Measurements from ENCODE around the gene THAP3. TPM values are rescaled to one million over a fixed set of nuclear protein-coding genes. Genes with fewer than 3 reads are reported as not detected.

Gene THAP3
- total and polyA plus RNA-seq, 2 donors from 2014 or later, result 14.4 to 28.7 TPM

DNA sequence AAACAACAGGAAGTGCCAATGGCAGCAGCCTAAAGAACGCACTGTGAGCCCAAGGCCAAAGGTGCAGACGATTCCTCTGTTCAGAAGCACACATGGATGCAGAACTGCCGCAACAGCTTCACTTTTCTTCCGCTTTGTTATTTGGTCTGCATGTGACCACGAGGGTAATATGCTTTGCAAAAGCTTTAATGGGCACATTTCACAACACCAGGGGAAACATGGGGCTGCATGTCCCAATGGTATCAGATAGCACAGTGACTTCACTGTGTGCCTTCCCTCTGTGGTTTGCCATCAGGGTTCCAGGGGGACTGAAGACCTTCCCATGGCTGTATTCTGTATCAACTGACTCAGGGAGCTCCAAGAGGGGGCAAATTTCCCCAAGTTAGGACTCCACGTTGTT is 28.3 kb downstream of the THAP3 start:
- FAIRE-seq, result no peak
- no peaks in the 10 kb centered on the region for H3K27me3 ChIP-seq (ENCODE audit: control insufficient read depth, insufficient read depth, low read length)

DNA sequence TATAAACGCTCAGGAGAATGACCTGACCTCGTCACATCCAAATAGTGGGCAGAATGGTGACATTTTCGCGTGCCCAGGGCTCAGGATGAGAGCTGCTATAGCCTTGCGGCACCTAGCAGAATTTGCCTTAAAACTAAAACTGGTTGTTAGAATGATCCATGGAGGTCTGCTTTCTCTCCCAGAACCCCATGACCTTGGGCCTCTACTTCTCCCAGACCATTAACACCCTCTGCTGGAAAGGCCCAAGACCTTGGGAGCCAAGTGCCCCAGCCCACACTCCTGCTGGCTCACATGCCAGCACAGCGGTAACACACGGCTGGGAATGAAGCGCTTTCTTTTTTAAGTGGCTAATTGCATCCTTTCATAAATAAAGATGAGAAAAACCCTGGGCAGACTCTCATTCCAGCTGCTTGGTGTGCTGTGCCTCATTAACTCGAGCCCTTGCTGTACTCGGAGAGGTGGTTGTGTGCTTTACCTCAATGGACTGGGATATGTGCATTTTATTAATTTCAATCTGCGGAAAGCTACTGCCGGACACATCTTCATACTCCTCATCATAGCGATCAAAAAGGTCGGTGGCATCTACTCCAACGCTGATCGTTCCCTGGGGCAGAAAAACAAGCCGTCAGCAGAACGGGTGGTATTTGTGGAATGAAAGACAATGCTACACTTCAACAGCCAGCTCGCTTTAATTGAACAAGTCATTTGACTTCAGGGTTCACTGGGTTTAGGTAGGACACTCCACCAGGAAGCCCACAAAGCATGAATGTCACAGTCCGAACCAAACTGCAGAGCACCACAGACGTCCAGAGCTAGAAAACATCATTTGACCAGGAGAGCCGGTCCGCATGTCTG is 29.0 kb downstream of the THAP3 start:
- intact Hi-C loops (cut with DNase I), result no loop called here
- H3K9ac ChIP-seq (ENCODE audit: low read length in 3 of 3), result peak overlapping the region in 1 of 3 donors; percentile 27
- H3K4me1 ChIP-seq (ENCODE audit: control insufficient read depth in 2 of 3, insufficient read depth in 2 of 3, low read depth in 1 of 3, low read length in 3 of 3), result peaks cover 12 to 28% (median 24%) of the 10 kb centered on the region in 3 donors
- H3K4me3 ChIP-seq (ENCODE audit: low read length in 3 of 3), result peak overlapping the region; percentile 7 to 44 (median 22)
- H3K27ac ChIP-seq (ENCODE audit: low read depth in 2 of 2, low read length in 2 of 2), result peak overlapping the region; percentile 85 to 92
- H3K36me3 ChIP-seq (ENCODE audit: control insufficient read depth in 2 of 3, insufficient read depth in 3 of 3, low read length in 3 of 3), result peaks cover 4 to 8% (median 5%) of the 10 kb centered on the region in 3 donors
- DNase-seq, result peak in 4 of 5 donors; percentile 63 to 91 (median 80)
- TF ChIP-seq, protein P1, sequence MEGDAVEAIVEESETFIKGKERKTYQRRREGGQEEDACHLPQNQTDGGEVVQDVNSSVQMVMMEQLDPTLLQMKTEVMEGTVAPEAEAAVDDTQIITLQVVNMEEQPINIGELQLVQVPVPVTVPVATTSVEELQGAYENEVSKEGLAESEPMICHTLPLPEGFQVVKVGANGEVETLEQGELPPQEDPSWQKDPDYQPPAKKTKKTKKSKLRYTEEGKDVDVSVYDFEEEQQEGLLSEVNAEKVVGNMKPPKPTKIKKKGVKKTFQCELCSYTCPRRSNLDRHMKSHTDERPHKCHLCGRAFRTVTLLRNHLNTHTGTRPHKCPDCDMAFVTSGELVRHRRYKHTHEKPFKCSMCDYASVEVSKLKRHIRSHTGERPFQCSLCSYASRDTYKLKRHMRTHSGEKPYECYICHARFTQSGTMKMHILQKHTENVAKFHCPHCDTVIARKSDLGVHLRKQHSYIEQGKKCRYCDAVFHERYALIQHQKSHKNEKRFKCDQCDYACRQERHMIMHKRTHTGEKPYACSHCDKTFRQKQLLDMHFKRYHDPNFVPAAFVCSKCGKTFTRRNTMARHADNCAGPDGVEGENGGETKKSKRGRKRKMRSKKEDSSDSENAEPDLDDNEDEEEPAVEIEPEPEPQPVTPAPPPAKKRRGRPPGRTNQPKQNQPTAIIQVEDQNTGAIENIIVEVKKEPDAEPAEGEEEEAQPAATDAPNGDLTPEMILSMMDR (IDR thresholded peaks at IDR 0.05; ENCODE audit: borderline replicate concordance, extremely low read depth, insufficient read depth), result no peak
- H3K27me3 ChIP-seq (ENCODE audit: control insufficient read depth, insufficient read depth, low read length), result no peaks in the 10 kb centered on the region
- H3K9me3 ChIP-seq (ENCODE audit: control insufficient read depth in 2 of 3, insufficient read depth in 1 of 3, low read length in 3 of 3), result no peaks in the 10 kb centered on the region
- peak; percentile 6 for FAIRE-seq

More for the DNA sequence above, 28.3 kb downstream of the THAP3 start:
- DNase-seq, result no peak
- H3K36me3 ChIP-seq (ENCODE audit: control insufficient read depth in 2 of 3, insufficient read depth in 3 of 3, low read length in 3 of 3), result peaks cover 4 to 8% (median 5%) of the 10 kb centered on the region in 3 donors
- TF ChIP-seq, protein P1 (IDR thresholded peaks at IDR 0.05; ENCODE audit: borderline replicate concordance, extremely low read depth, insufficient read depth), result no peak
- no peaks in the 10 kb centered on the region for H3K9me3 ChIP-seq (ENCODE audit: control insufficient read depth in 2 of 3, insufficient read depth in 1 of 3, low read length in 3 of 3)
- H3K4me3 ChIP-seq (ENCODE audit: low read length in 3 of 3), result peak overlapping the region in 1 of 3 donors; percentile 15
- H3K27ac ChIP-seq (ENCODE audit: low read depth in 2 of 2, low read length in 2 of 2), result peak overlapping the region; percentile 85 to 92
- intact Hi-C loops (cut with DNase I), result no loop called here
- H3K9ac ChIP-seq (ENCODE audit: low read length in 3 of 3), result peak overlapping the region in 1 of 3 donors; percentile 27
- peaks cover 12 to 24% (median 24%) of the 10 kb centered on the region in 3 donors for H3K4me1 ChIP-seq (ENCODE audit: control insufficient read depth in 2 of 3, insufficient read depth in 2 of 3, low read depth in 1 of 3, low read length in 3 of 3)

DNA sequence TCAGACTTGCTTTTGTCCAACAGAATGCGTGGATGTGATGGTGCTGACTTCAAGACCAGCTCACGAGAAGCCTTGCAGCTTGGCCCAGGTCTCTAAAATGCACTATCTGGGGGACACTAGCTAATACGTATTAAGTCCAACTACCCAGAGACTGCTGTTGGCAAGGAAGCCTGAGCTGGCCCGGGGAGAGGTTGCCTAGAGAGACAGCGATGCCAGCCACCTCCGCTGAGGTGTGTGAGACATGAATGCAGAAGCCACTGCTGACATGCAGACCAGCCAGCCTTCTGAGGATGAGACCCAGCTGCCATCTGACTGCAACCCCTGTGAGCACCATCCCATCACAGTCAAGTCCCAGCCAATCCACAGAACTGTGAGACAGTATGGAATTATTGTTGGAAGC is 32.5 kb downstream of the THAP3 start:
- intact Hi-C loops (cut with DNase I), result no loop called here
- DNase-seq (no peak), FAIRE-seq (no peak)
- Histone ChIP-seq H3K9ac (ENCODE audit: low read length in 3 of 3) (no peak overlapping the region), H3K4me1 (ENCODE audit: control insufficient read depth in 2 of 3, insufficient read depth in 2 of 3, low read depth in 1 of 3, low read length in 3 of 3) (peaks cover 12 to 31% (median 19%) of the 10 kb centered on the region in 3 donors), H3K36me3 (ENCODE audit: control insufficient read depth in 2 of 3, insufficient read depth in 3 of 3, low read length in 3 of 3) (peaks cover 3 to 5% (median 4%) of the 10 kb centered on the region in 3 donors), H3K27me3 (ENCODE audit: control insufficient read depth, insufficient read depth, low read length) (no peaks in the 10 kb centered on the region), H3K4me3 (ENCODE audit: low read length in 3 of 3) (no peak overlapping the region), H3K9me3 (ENCODE audit: control insufficient read depth in 2 of 3, insufficient read depth in 1 of 3, low read length in 3 of 3) (no peaks in the 10 kb centered on the region), H3K27ac (ENCODE audit: low read depth in 2 of 2, low read length in 2 of 2) (no peak overlapping the region)
- TF ChIP-seq, protein P1 (IDR thresholded peaks at IDR 0.05; ENCODE audit: borderline replicate concordance, extremely low read depth, insufficient read depth), result no peak
